Progenitor cell of endocrine pancreas (in vitro differentiated cells): Measurements from ENCODE around the gene HIBCH. TPM values are rescaled to one million over a fixed set of nuclear protein-coding genes. Genes with fewer than 3 reads are reported as not detected.

Source experiments
- DNase-seq: peaks from one replicate; pipeline ENCODE4 v3.0.0; 2021; ENCODE audit warnings: low spot score; ENCODE audit not compliant: unreplicated experiment
- H3K27ac Mint-ChIP-seq: 2 replicates; pipeline ENCODE4 v1.8.0; 2021; ENCODE audit warnings: mild to moderate bottlenecking, moderate library complexity, mixed read lengths
- H3K27me3 Mint-ChIP-seq: 2 replicates; pipeline ENCODE4 v1.8.0; 2021; ENCODE audit warnings: mixed read lengths
- H3K36me3 Mint-ChIP-seq: 2 replicates; pipeline ENCODE4 v1.8.0; 2022; ENCODE audit warnings: mixed read lengths; ENCODE audit not compliant: insufficient read depth
- H3K4me1 Mint-ChIP-seq: 2 replicates; pipeline ENCODE4 v1.8.0; 2021; ENCODE audit warnings: low read depth, mixed read lengths
- H3K4me3 Mint-ChIP-seq: 2 replicates; pipeline ENCODE4 v1.8.0; 2021; ENCODE audit warnings: low read depth, mild to moderate bottlenecking, moderate library complexity, mixed read lengths
- H3K9me3 Mint-ChIP-seq: 2 replicates; pipeline ENCODE4 v1.8.0; 2021; ENCODE audit warnings: low read depth, mixed read lengths
- total RNA-seq: library from RNA; stranded (reverse); gene quantifications from 2 replicates; pipeline ENCODE4 v1.2.1, GENCODE V29; 2021
- TF ChIP-seq, protein P1 (sequence below): fragments of 200-600 bp; sonication (generic); IDR thresholded peaks from one replicate; pipeline ENCODE4 v1.5.0; 2021; ENCODE audit warnings: antibody characterized with exemption, mild to moderate bottlenecking; ENCODE audit not compliant: unreplicated experiment

HIBCH gene
- total RNA-seq, 1 donor from 2014 or later: 49.5 TPM

DNA sequence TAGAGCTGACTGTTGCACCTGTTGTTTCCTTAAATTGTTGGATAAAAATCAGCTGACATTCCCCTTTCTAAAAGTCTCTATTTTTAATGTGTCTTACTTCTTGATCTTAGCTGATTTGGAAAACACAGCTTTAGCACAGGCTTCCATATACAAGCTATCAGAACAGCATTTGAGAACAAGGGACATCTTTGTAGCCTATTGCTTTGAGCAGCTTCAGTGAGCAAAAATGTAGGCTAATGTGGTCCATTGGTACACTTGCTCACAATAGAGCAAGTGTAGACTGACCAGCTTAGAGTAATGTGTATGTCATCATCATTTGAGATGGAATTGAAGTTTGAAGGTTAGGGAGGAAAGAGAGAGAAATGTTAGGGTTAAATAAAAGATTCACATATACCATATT lies 30.7 kb upstream of the HIBCH start:
- no peak for DNase-seq
- no peaks in the 10 kb centered on the region for H3K27me3 Mint-ChIP-seq
- peaks cover 27% of the 10 kb centered on the region for H3K4me1 Mint-ChIP-seq
- H3K4me3 Mint-ChIP-seq: no peak overlapping the region
- no peaks in the 10 kb centered on the region for H3K9me3 Mint-ChIP-seq
- H3K36me3 Mint-ChIP-seq: no peaks in the 10 kb centered on the region
- TF ChIP-seq, protein P1, sequence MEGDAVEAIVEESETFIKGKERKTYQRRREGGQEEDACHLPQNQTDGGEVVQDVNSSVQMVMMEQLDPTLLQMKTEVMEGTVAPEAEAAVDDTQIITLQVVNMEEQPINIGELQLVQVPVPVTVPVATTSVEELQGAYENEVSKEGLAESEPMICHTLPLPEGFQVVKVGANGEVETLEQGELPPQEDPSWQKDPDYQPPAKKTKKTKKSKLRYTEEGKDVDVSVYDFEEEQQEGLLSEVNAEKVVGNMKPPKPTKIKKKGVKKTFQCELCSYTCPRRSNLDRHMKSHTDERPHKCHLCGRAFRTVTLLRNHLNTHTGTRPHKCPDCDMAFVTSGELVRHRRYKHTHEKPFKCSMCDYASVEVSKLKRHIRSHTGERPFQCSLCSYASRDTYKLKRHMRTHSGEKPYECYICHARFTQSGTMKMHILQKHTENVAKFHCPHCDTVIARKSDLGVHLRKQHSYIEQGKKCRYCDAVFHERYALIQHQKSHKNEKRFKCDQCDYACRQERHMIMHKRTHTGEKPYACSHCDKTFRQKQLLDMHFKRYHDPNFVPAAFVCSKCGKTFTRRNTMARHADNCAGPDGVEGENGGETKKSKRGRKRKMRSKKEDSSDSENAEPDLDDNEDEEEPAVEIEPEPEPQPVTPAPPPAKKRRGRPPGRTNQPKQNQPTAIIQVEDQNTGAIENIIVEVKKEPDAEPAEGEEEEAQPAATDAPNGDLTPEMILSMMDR: no peak
- H3K27ac Mint-ChIP-seq: no peak overlapping the region

- DNase-seq: no peak
- Mint-ChIP-seq H3K27me3 (peaks cover 3% of the 10 kb centered on the region), H3K9me3 (no peaks in the 10 kb centered on the region), H3K4me1 (peaks cover 7% of the 10 kb centered on the region), H3K4me3 (peak overlapping the region; percentile 79), H3K36me3 (no peaks in the 10 kb centered on the region), H3K27ac (peak overlapping the region; percentile 26)
- TF ChIP-seq, protein P1: peak; percentile 45
Measured at GRCh38 chr2:190344276-190344827, 24.7 kb upstream of the HIBCH start.

GRCh38 chr2:190343536-190344275 lies 24.1 kb upstream of the HIBCH start, which contains the start of gene INPP1:
Gene INPP1 (plus strand): TSS chr2:190343589. CDS start chr2:190360103, 16,514 bp downstream.
- Mint-ChIP-seq H3K36me3 (no peaks in the 10 kb centered on the region), H3K4me1 (peaks cover 7% of the 10 kb centered on the region), H3K9me3 (no peaks in the 10 kb centered on the region), H3K27me3 (peaks cover 3% of the 10 kb centered on the region), H3K27ac (peak within 1 kb of the TSS; percentile 89), H3K4me3 (peak within 1 kb of the TSS; percentile 80)
- DNase-seq: peak; percentile 34
- TF ChIP-seq, protein P1: no peak

GRCh38 chr2:190343089-190343535 lies 23.5 kb upstream of the HIBCH start:
- peak overlapping the region; percentile 80 for H3K4me3 Mint-ChIP-seq
- DNase-seq: no peak
- H3K4me1 Mint-ChIP-seq: peaks cover 7% of the 10 kb centered on the region
- H3K27ac Mint-ChIP-seq: peak overlapping the region; percentile 88
- TF ChIP-seq, protein P1: no peak
- H3K9me3 Mint-ChIP-seq: no peaks in the 10 kb centered on the region
- peaks cover 3% of the 10 kb centered on the region for H3K27me3 Mint-ChIP-seq
- H3K36me3 Mint-ChIP-seq: no peaks in the 10 kb centered on the region

GRCh38 chr2:190342611-190343010 lies 23.0 kb upstream of the HIBCH start:
- H3K4me3 Mint-ChIP-seq: peak overlapping the region; percentile 80
- no peaks in the 10 kb centered on the region for H3K9me3 Mint-ChIP-seq
- H3K27me3 Mint-ChIP-seq: peaks cover 3% of the 10 kb centered on the region
- H3K36me3 Mint-ChIP-seq: no peaks in the 10 kb centered on the region
- peaks cover 7% of the 10 kb centered on the region for H3K4me1 Mint-ChIP-seq
- DNase-seq: no peak
- TF ChIP-seq, protein P1: no peak
- no peak overlapping the region for H3K27ac Mint-ChIP-seq
